ENCODE data around the gene SUN5. TPM values are rescaled to one million over a fixed set of nuclear protein-coding genes. Genes with fewer than 3 reads are reported as not detected.

The SUN5 gene
- total RNA-seq, 2 experiments from 2014 or later, result not detected

- H3K36me3 ChIP-seq (ENCODE audit: insufficient read depth, low read length), result no peaks in the 10 kb centered on the region
- H3K27me3 ChIP-seq (ENCODE audit: control insufficient read depth in 1 of 2, insufficient read depth in 2 of 2, low read length in 2 of 2), result no peaks in the 10 kb centered on the region
- H3K27ac ChIP-seq (ENCODE audit: low read depth in 1 of 2, low read length in 2 of 2), result no peak overlapping the region
- no peak for DNase-seq
- no peaks in the 10 kb centered on the region for H3K27me3 Mint-ChIP-seq
- no peak overlapping the region for H3K27ac Mint-ChIP-seq
- CTCF ChIA-PET, result no interaction called here
- no peak overlapping the region for H3K4me3 Mint-ChIP-seq
- ATAC-seq (ENCODE audit: poor library complexity), result no peak
- intact Hi-C loops (cut with DNase I, micrococcal nuclease), result no loop called here
- H3K4me1 ChIP-seq (ENCODE audit: insufficient read depth, low read length), result peaks cover 6% of the 10 kb centered on the region
- no peak overlapping the region for H3K4me3 ChIP-seq (ENCODE audit: low read length)
- H3K4me1 Mint-ChIP-seq (ENCODE audit: low read depth), result peaks cover 14% of the 10 kb centered on the region
- no peak for TF ChIP-seq CTCF (IDR thresholded peaks at IDR 0.05)
- no peaks in the 10 kb centered on the region for H3K36me3 Mint-ChIP-seq (ENCODE audit: low read depth)
- H3K9me3 ChIP-seq (ENCODE audit: control insufficient read depth in 1 of 2, insufficient read depth in 1 of 2, low read length in 2 of 2), result peaks cover 0 to 10% of the 10 kb centered on the region in 2 experiments
- no peaks in the 10 kb centered on the region for H3K9me3 Mint-ChIP-seq
- POLR2A ChIA-PET, result no interaction called here
Observed at GRCh38 chr20:33015700-33016580, 11.7 kb upstream of the SUN5 start.

- CTCF ChIA-PET, result no interaction called here
- no peak overlapping the region for H3K27ac Mint-ChIP-seq
- no peaks in the 10 kb centered on the region for H3K36me3 Mint-ChIP-seq (ENCODE audit: low read depth)
Observed at GRCh38 chr20:33015114-33015484, 10.9 kb upstream of the SUN5 start.

GRCh38 chr20:33014336-33015113 lies 10.3 kb upstream of the SUN5 start:
- no peak for ATAC-seq (ENCODE audit: poor library complexity)
- Histone ChIP-seq H3K27me3 (ENCODE audit: control insufficient read depth in 1 of 2, insufficient read depth in 2 of 2, low read length in 2 of 2) (no peaks in the 10 kb centered on the region), H3K4me1 (ENCODE audit: insufficient read depth, low read length) (peaks cover 6% of the 10 kb centered on the region), H3K36me3 (ENCODE audit: insufficient read depth, low read length) (no peaks in the 10 kb centered on the region), H3K9me3 (ENCODE audit: control insufficient read depth in 1 of 2, insufficient read depth in 1 of 2, low read length in 2 of 2) (peaks cover 0 to under 1% of the 10 kb centered on the region in 2 experiments), H3K4me3 (ENCODE audit: low read length) (no peak overlapping the region), H3K27ac (ENCODE audit: low read depth in 1 of 2, low read length in 2 of 2) (no peak overlapping the region)
- peaks cover 14% of the 10 kb centered on the region for H3K4me1 Mint-ChIP-seq (ENCODE audit: low read depth)
- H3K27ac Mint-ChIP-seq, result no peak overlapping the region
- H3K9me3 Mint-ChIP-seq, result no peaks in the 10 kb centered on the region
- DNase-seq, result no peak
- no peaks in the 10 kb centered on the region for H3K27me3 Mint-ChIP-seq
- no peak for TF ChIP-seq CTCF (IDR thresholded peaks at IDR 0.05)
- CTCF ChIA-PET, result no interaction called here
- intact Hi-C loops (cut with DNase I, micrococcal nuclease), result no loop called here
- no peaks in the 10 kb centered on the region for H3K36me3 Mint-ChIP-seq (ENCODE audit: low read depth)
- no peak overlapping the region for H3K4me3 Mint-ChIP-seq
- POLR2A ChIA-PET, result no interaction called here

More at GRCh38 chr20:33015114-33015484, 10.9 kb upstream of the SUN5 start:
- no peaks in the 10 kb centered on the region for H3K36me3 ChIP-seq (ENCODE audit: insufficient read depth, low read length)
- POLR2A ChIA-PET, result no interaction called here
- no peak overlapping the region for H3K27ac ChIP-seq (ENCODE audit: low read depth in 1 of 2, low read length in 2 of 2)
- H3K27me3 ChIP-seq (ENCODE audit: control insufficient read depth in 1 of 2, insufficient read depth in 2 of 2, low read length in 2 of 2), result no peaks in the 10 kb centered on the region
- peaks cover 6% of the 10 kb centered on the region for H3K4me1 ChIP-seq (ENCODE audit: insufficient read depth, low read length)
- ATAC-seq (ENCODE audit: poor library complexity) (no peak), DNase-seq (no peak)
- Mint-ChIP-seq H3K4me1 (ENCODE audit: low read depth) (peaks cover 14% of the 10 kb centered on the region), H3K9me3 (no peaks in the 10 kb centered on the region), H3K4me3 (no peak overlapping the region), H3K27me3 (no peaks in the 10 kb centered on the region)
- no peak overlapping the region for H3K4me3 ChIP-seq (ENCODE audit: low read length)
- peaks cover 0 to 6% of the 10 kb centered on the region in 2 experiments for H3K9me3 ChIP-seq (ENCODE audit: control insufficient read depth in 1 of 2, insufficient read depth in 1 of 2, low read length in 2 of 2)
- TF ChIP-seq CTCF (IDR thresholded peaks at IDR 0.05), result no peak
- intact Hi-C loops (cut with DNase I, micrococcal nuclease), result no loop called here

Measured in CD4-positive, alpha-beta T cell (primary cell).